A673 (cell line): ENCODE measurements around the gene ISY1. TPM values are rescaled to one million over a fixed set of nuclear protein-coding genes. Genes with fewer than 3 reads are reported as not detected.

Experiments
- BruUV-seq: library from RNA; stranded (reverse); fragments of 400-500 nt; replicated peaks from 2 replicates; lab custom pipeline; 2021; lab: Mats Ljungman, UMichigan
- CTCF ChIA-PET: fragments of 300-600 bp; sonication (Branson Sonifier 250); formaldehyde crosslinking; loops from one replicate; lab custom pipeline; 2022; ENCODE audit warnings: antibody characterized with exemption; lab: Charles Lee
- POLR2A ChIA-PET: fragments of 300-600 bp; sonication (Branson Sonifier 250); formaldehyde crosslinking; loops from one replicate; lab custom pipeline; 2022; ENCODE audit warnings: antibody characterized with exemption; ENCODE audit not compliant: low non-redundant PET; lab: Charles Lee
- DNase-seq: peaks from one replicate; pipeline ENCODE4 v3.0.0-alpha.2; 2015; ENCODE audit warnings: low spot score
- H3K27ac ChIP-seq: fragments of 200-600 bp; sonication (generic); 2 replicates; pipeline ENCODE4 v1.5.1; 2016; ENCODE audit warnings: mixed run types, low read depth, mild to moderate bottlenecking, mixed read lengths, antibody characterized with exemption, low read length; ENCODE audit not compliant: poor library complexity, severe bottlenecking
- H3K27me3 ChIP-seq: fragments of 200-600 bp; sonication (generic); replicated peaks from 2 replicates; pipeline ENCODE4 v1.6.1; 2017; ENCODE audit warnings: mixed run types, low read depth, mild to moderate bottlenecking, mixed read lengths, antibody characterized with exemption, low read length; ENCODE audit not compliant: insufficient read depth, poor library complexity
- H3K36me3 ChIP-seq: fragments of 200-600 bp; sonication (generic); 2 replicates; pipeline ENCODE4 v1.6.1; 2016; ENCODE audit warnings: mixed run types, mild to moderate bottlenecking, mixed read lengths, antibody characterized with exemption, low read length; ENCODE audit not compliant: insufficient read depth, poor library complexity, severe bottlenecking
- H3K4me1 ChIP-seq: fragments of 200-600 bp; sonication (generic); 2 replicates; pipeline ENCODE4 v1.6.1; 2017; ENCODE audit warnings: mixed run types, mild to moderate bottlenecking, mixed read lengths, antibody characterized with exemption, low read length; ENCODE audit not compliant: insufficient read depth, poor library complexity, severe bottlenecking
- H3K4me3 ChIP-seq: fragments of 200-600 bp; sonication (generic); 2 replicates; pipeline ENCODE4 v1.5.1; 2016; ENCODE audit warnings: low read depth, mixed run types, mild to moderate bottlenecking, mixed read lengths, low read length; ENCODE audit not compliant: poor library complexity, severe bottlenecking
- H3K9me3 ChIP-seq: fragments of 200-600 bp; sonication (generic); 2 replicates; pipeline ENCODE4 v1.6.1; 2016; ENCODE audit warnings: mixed run types, low read depth, mild to moderate bottlenecking, mixed read lengths, antibody characterized with exemption, low read length; ENCODE audit not compliant: poor library complexity, severe bottlenecking
- CTCF ChIP-seq: fragments of 300-800, 200-600 bp; sonication (generic); conservative IDR thresholded peaks from 2 replicates; pipeline ENCODE4 v1.5.1; 2017; ENCODE audit warnings: low read depth, mild to moderate bottlenecking, antibody characterized with exemption, low read length, moderate library complexity, mixed read lengths
- EZH2 ChIP-seq: fragments of 200-600 bp; sonication (generic); IDR thresholded peaks from 2 replicates; pipeline ENCODE4 v1.6.1; 2017; ENCODE audit warnings: borderline replicate concordance, low read depth, mild to moderate bottlenecking, mixed read lengths, antibody characterized with exemption, low read length; ENCODE audit not compliant: poor library complexity, severe bottlenecking
- intact Hi-C: fragments of 100-400 bp; cut with micrococcal nuclease; formaldehyde crosslinking; loops from one replicate; pipeline ENCODE4 v1.10.0; 2022; ENCODE audit not compliant: unreplicated experiment
- total RNA-seq: library from RNA; stranded (reverse); gene quantifications from 2 replicates; pipeline ENCODE4 v1.2.3, GENCODE V29; 2021

Gene ISY1
- total RNA-seq, 1 experiment from 2014 or later: 46.2 TPM

- no peak for TF ChIP-seq EZH2
- no peak for TF ChIP-seq CTCF
- Histone ChIP-seq H3K9me3 (no peaks in the 10 kb centered on the region), H3K4me1 (no peaks in the 10 kb centered on the region), H3K36me3 (no peaks in the 10 kb centered on the region), H3K4me3 (no peak overlapping the region), H3K27me3 (no peaks in the 10 kb centered on the region), H3K27ac (no peak overlapping the region)
- ChIA-PET CTCF (interaction anchor here (0.7 kb wide), 1 partner anchor 186 kb away, joined by 3 read pairs; no protein-coding TSS in a partner anchor), POLR2A (interaction anchor here (0.7 kb wide), 1 partner anchor 8 kb away, joined by 3 read pairs; no protein-coding TSS in a partner anchor)
- no TSS peak for BruUV-seq
- DNase-seq: no peak
- intact Hi-C loops: no loop called here
Observed at GRCh38 chr3:129204473-129204872, 43.6 kb upstream of the ISY1 start.

GRCh38 chr3:129199366-129199765 is 38.5 kb upstream of the ISY1 start:
- no TSS peak for BruUV-seq
- ChIA-PET CTCF (no interaction called here), POLR2A (no interaction called here)
- TF ChIP-seq EZH2: no peak
- no peak for TF ChIP-seq CTCF
- no peaks in the 10 kb centered on the region for H3K4me1 ChIP-seq
- intact Hi-C loops: no loop called here
- H3K27ac ChIP-seq: no peak overlapping the region
- H3K36me3 ChIP-seq: no peaks in the 10 kb centered on the region
- no peak for DNase-seq
- no peaks in the 10 kb centered on the region for H3K27me3 ChIP-seq
- no peaks in the 10 kb centered on the region for H3K9me3 ChIP-seq
- H3K4me3 ChIP-seq: no peak overlapping the region

GRCh38 chr3:129197321-129197720 is 36.5 kb upstream of the ISY1 start:
- H3K27me3 ChIP-seq: no peaks in the 10 kb centered on the region
- CTCF ChIA-PET: no interaction called here
- intact Hi-C loops: no loop called here
- BruUV-seq: no TSS peak
- no peaks in the 10 kb centered on the region for H3K4me1 ChIP-seq
- no peaks in the 10 kb centered on the region for H3K9me3 ChIP-seq
- no peak overlapping the region for H3K27ac ChIP-seq
- no peak overlapping the region for H3K4me3 ChIP-seq
- no peak for DNase-seq
- POLR2A ChIA-PET: no interaction called here
- TF ChIP-seq EZH2 (no peak), CTCF (no peak)
- H3K36me3 ChIP-seq: no peaks in the 10 kb centered on the region
